HG03280 (cell line): ENCODE measurements around the gene DRC7.
"Not testable (repeated sequence)": the region's sequence is repeated elsewhere in the genome, so short reads cannot be mapped to it uniquely, and the experiment has no call there.

Experiments
- ATAC-seq: cut with Tn5 transposase; IDR thresholded peaks from one replicate; pipeline ENCODE4 v1.9.1; 2021; ENCODE audit warnings: mild to moderate bottlenecking, moderate library complexity; ENCODE audit not compliant: unreplicated experiment

DRC7 gene

GRCh38 chr16:57778658-57779057, 84.1 kb downstream of the DRC7 start:
- no peak for ATAC-seq

DNA sequence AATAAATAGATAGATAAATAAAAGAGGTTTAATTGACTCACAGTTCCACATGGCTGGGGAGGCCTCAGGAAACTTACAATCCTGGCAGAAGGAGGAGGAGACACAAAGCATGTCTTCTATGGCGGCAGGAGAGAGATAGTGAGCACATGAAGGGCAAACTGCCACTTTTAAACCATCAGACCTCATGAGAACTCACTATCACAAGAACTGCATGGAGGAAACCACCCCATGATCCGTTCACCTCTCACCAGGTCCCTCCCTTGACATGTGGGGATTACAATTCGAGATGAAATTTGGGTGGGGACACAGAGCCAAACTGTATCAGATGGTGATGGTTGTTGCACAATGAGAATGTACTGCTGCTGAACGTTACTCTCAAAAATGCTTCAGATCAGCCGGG, 85.2 kb downstream of the DRC7 start:
- not testable (repeated sequence) for ATAC-seq

- no peak for ATAC-seq
Measured at GRCh38 chr16:57781349-57781740, 86.7 kb downstream of the DRC7 start.
